Hepatocyte (in vitro differentiated cells): ENCODE data around the gene RASA3. TPM values are rescaled to one million over a fixed set of nuclear protein-coding genes. Genes with fewer than 3 reads are reported as not detected.

ENCODE experiments used
- DNase-seq: peaks from one replicate; pipeline ENCODE4 v3.0.0-alpha.2; 2016; ENCODE audit warnings: low spot score
- H2AFZ ChIP-seq: fragments of 200-600 bp; sonication (generic); 2 replicates; pipeline ENCODE4 v1.6.0; 2016; ENCODE audit warnings: antibody characterized with exemption, mild to moderate bottlenecking
- H3K27ac ChIP-seq: fragments of 200-600 bp; sonication (generic); 2 replicates; pipeline ENCODE4 v1.5.1; 2016; ENCODE audit warnings: mild to moderate bottlenecking
- H3K27me3 ChIP-seq: fragments of 200-600 bp; sonication (generic); 2 replicates; pipeline ENCODE4 v1.6.1; 2016
- H3K36me3 ChIP-seq: fragments of 200-600 bp; sonication (generic); replicated peaks from 2 replicates; pipeline ENCODE4 v1.5.1; 2016; ENCODE audit warnings: low read depth; ENCODE audit not compliant: insufficient read depth
- H3K4me1 ChIP-seq: fragments of 200-600 bp; sonication (generic); 2 replicates; pipeline ENCODE4 v1.5.1; 2016; ENCODE audit warnings: mild to moderate bottlenecking, moderate library complexity; ENCODE audit not compliant: insufficient read depth
- H3K4me2 ChIP-seq: fragments of 200-600 bp; sonication (generic); 2 replicates; pipeline ENCODE4 v1.6.0; 2016
- H3K4me3 ChIP-seq: fragments of 200-600 bp; sonication (generic); 2 replicates; pipeline ENCODE4 v1.5.1; 2016; ENCODE audit warnings: mild to moderate bottlenecking
- H3K79me2 ChIP-seq: fragments of 200-600 bp; sonication (generic); 2 replicates; pipeline ENCODE4 v1.6.0; 2017; ENCODE audit warnings: mild to moderate bottlenecking
- H3K9me2 ChIP-seq: fragments of 200-600 bp; sonication (generic); replicated peaks from 2 replicates; pipeline ENCODE4 v1.6.0; 2017; ENCODE audit warnings: mild to moderate bottlenecking; ENCODE audit not compliant: insufficient read depth
- H3K9me3 ChIP-seq: fragments of 200-600 bp; sonication (generic); 2 replicates; pipeline ENCODE4 v1.5.1; 2016; ENCODE audit warnings: low read depth, mild to moderate bottlenecking
- H4K20me1 ChIP-seq: fragments of 200-600 bp; sonication (generic); 2 replicates; pipeline ENCODE4 v1.6.0; 2016; ENCODE audit warnings: mild to moderate bottlenecking; ENCODE audit not compliant: insufficient read depth, poor library complexity, severe bottlenecking
- EZH2 ChIP-seq: fragments of 200-600 bp; sonication (generic); IDR thresholded peaks from 2 replicates; pipeline ENCODE4 v1.6.1; 2016; ENCODE audit warnings: antibody characterized with exemption, mild to moderate bottlenecking, borderline replicate concordance
- EZH2phosphoT487 ChIP-seq: fragments of 200-600 bp; sonication (generic); IDR thresholded peaks from one replicate; pipeline ENCODE4 v1.6.1; 2018; ENCODE audit warnings: antibody characterized with exemption, mild to moderate bottlenecking, low read depth, moderate library complexity; ENCODE audit not compliant: unreplicated experiment, severe bottlenecking
- WGBS: methylation state at CpG from one replicate; pipeline ENCODE4 v1.1.6; 2016; ENCODE audit warnings: low lambda C conversion rate; ENCODE audit errors: missing lambda C conversion rate; 5-methylcytosine and 5-hydroxymethylcytosine counted together
- polyA plus RNA-seq: library from polyadenylated mRNA; unstranded; fragments of >200 nt; fragmentation: Nextera tagmentation; extraction: Ambion mirVana; gene quantifications from 2 replicates; pipeline ENCODE4 v1.2.1, GENCODE V29; 2016
- total RNA-seq: library from RNA; depleted of rRNA; stranded (reverse); fragments of >200 nt; gene quantifications from 2 replicates; pipeline ENCODE4 v1.2.3, GENCODE V29; 2014
- TF ChIP-seq, protein P1 (sequence below): fragments of 200-600 bp; sonication (generic); IDR thresholded peaks from 2 replicates; pipeline ENCODE4 v1.5.1; 2016; ENCODE audit warnings: antibody characterized with exemption, mild to moderate bottlenecking; ENCODE audit not compliant: poor library complexity

Gene RASA3
- total and polyA plus RNA-seq, 2 experiments from 2014 or later: 5.6 to 6.1 TPM

DNA sequence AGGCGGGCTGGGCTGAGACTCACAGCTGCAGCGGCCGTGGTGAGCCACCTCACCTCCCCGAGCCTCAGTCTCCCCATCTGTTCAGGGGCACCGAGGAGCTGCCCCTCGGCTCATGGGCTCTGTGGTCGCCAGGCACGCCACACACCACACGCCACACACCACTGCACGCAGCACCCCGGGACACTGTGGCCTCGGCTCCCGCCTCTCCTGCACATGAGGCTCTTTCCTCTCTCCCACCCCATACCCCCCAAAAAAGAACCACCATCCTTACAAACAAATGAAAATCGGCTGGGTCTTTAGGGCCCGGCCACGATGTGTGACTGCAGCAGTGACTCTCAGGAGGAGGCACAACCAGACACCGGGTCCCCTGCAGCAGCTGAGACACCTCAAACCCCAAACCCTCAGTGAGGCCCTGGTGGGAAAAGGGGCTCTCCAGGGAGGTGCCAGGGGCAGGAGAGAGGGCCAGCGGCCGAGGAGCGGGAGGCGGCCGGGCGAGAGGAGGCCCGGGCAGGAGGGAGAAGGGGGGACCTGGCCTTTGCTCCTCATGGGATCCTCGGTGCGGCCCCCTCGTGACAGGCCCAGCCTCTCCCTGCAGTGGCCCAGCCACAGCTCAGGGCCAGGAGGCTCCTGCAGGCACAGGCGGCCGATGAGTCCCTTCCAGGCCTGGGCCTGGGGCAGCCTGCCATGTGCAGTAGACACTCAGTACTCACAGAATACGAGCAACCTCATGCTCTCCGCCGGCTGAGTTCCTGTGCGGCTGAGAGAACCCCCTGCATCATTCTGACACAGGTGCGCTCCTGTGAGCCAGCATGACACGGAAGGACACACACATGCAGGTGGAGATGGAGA lies 66.3 kb downstream of the RASA3 start:
- WGBS: 93% methylated on average over 35 of the region's 35 CpGs
- TF ChIP-seq EZH2phosphoT487: no peak
- TF ChIP-seq, protein P1, sequence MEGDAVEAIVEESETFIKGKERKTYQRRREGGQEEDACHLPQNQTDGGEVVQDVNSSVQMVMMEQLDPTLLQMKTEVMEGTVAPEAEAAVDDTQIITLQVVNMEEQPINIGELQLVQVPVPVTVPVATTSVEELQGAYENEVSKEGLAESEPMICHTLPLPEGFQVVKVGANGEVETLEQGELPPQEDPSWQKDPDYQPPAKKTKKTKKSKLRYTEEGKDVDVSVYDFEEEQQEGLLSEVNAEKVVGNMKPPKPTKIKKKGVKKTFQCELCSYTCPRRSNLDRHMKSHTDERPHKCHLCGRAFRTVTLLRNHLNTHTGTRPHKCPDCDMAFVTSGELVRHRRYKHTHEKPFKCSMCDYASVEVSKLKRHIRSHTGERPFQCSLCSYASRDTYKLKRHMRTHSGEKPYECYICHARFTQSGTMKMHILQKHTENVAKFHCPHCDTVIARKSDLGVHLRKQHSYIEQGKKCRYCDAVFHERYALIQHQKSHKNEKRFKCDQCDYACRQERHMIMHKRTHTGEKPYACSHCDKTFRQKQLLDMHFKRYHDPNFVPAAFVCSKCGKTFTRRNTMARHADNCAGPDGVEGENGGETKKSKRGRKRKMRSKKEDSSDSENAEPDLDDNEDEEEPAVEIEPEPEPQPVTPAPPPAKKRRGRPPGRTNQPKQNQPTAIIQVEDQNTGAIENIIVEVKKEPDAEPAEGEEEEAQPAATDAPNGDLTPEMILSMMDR: no peak
- TF ChIP-seq EZH2: no peak
- peaks cover 29% of the 10 kb centered on the region for H3K4me1 ChIP-seq

DNA sequence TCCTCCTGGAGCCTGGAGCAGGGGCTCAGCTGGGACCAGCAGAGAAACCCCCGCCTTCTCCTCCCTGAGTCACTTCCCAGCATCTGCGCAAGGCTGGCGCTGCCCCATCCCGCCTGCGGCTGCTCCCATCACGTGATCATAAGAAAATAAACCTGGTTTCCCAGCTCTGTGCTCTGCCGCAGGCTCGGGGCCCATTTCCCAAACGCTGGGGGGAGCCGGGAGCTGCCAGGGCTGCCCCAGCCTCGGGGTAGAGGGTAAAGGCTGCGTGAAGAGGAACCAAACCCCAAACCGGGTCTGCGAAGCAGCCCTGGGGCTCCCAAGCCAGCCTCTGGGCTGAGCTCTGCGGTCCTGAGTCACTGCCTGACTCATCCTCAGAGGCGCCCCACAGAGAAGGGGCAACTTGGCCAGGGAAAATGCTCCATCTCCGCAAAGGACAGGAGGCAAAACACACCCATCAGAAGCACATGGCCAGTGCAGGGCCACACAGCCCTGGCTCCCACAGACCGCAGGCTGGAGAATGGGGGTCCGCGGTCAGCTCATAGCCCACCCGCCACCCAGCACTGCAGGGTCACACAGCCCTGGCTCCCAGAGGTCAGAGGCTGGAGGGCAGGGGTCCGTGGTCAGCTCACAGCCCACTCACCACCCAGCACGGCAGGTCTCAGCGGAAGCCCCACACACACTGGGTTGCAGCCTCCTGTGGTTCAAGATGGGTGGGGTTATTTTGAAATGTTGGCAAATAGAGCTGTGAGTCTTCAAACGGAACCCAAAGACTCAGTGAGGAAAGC lies 67.1 kb downstream of the RASA3 start:
- Histone ChIP-seq H3K4me2 (peak overlapping the region; percentile 74), H3K4me3 (no peak overlapping the region), H3K36me3 (no peaks in the 10 kb centered on the region), H2AFZ (peak overlapping the region; percentile 60), H4K20me1 (no peaks in the 10 kb centered on the region), H3K27me3 (no peaks in the 10 kb centered on the region), H3K9me3 (no peaks in the 10 kb centered on the region), H3K79me2 (no peaks in the 10 kb centered on the region), H3K4me1 (peaks cover 29% of the 10 kb centered on the region), H3K27ac (peak overlapping the region; percentile 94), H3K9me2 (no peaks in the 10 kb centered on the region)
- 23% methylated on average over 25 of the region's 25 CpGs for WGBS
- DNase-seq: peak; percentile 93
- TF ChIP-seq, protein P1: no peak
- TF ChIP-seq EZH2phosphoT487 (no peak), EZH2 (no peak)

More for the DNA sequence above, 66.3 kb downstream of the RASA3 start:
- no peaks in the 10 kb centered on the region for H3K79me2 ChIP-seq
- H4K20me1 ChIP-seq: no peaks in the 10 kb centered on the region
- no peaks in the 10 kb centered on the region for H3K9me3 ChIP-seq
- peak overlapping the region; percentile 94 for H3K27ac ChIP-seq
- H3K4me3 ChIP-seq: no peak overlapping the region
- no peaks in the 10 kb centered on the region for H3K9me2 ChIP-seq
- H3K27me3 ChIP-seq: no peaks in the 10 kb centered on the region
- H2AFZ ChIP-seq: no peak overlapping the region
- H3K4me2 ChIP-seq: peak overlapping the region; percentile 74
- no peak for DNase-seq
- no peaks in the 10 kb centered on the region for H3K36me3 ChIP-seq

DNA sequence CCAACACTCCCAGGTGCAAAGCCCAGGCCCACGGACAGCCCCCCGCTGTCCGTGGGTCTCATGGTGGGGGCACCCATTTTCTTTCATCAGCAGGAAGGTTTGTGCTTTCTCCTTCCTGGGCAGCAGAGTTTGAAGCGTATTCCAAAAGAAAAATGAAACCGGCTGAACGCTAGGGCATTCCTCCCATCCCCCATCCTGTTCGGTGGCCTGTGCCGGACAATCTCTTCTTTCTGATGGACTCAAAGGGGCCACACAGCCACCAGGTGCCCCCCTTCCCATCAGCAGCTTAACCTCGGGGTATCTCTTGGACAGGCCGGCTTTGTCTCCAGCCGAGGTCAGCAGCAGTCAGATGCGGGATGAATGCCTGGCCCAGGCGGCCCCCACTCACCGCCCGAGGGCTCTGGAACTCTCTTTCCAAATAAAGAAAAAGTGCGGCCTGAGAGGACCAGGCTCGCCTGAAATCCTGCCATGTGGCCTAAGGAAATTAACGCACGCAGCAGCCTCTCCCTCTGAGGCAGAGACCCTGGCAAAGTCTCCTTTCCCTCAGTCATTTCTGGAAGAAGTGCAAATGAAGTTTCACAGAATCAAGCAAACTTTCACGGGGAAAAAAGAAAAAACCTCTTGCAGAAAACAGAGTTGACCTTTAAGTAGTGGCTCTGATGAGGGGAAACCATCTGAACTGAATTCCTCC lies 67.8 kb downstream of the RASA3 start:
- H3K27ac ChIP-seq: peak overlapping the region; percentile 94
- DNase-seq: no peak
- H3K36me3 ChIP-seq: no peaks in the 10 kb centered on the region
- H3K27me3 ChIP-seq: no peaks in the 10 kb centered on the region
- H3K4me3 ChIP-seq: no peak overlapping the region
- TF ChIP-seq EZH2 (no peak), EZH2phosphoT487 (no peak)
- TF ChIP-seq, protein P1: no peak
- H4K20me1 ChIP-seq: no peaks in the 10 kb centered on the region
- H3K4me1 ChIP-seq: peaks cover 29% of the 10 kb centered on the region
- peak overlapping the region; percentile 0 for H2AFZ ChIP-seq
- no peaks in the 10 kb centered on the region for H3K9me3 ChIP-seq
- H3K4me2 ChIP-seq: peak overlapping the region; percentile 74
- H3K79me2 ChIP-seq: no peaks in the 10 kb centered on the region
- H3K9me2 ChIP-seq: no peaks in the 10 kb centered on the region
- WGBS: 41% methylated on average over 20 of the region's 20 CpGs
